Stimulated activated CD8-positive, alpha-beta memory T cell treated with anti-CD3 and anti-CD28 coated beads, Interleukin-12 subunit alpha, Interleukin-12 subunit beta, amount 100 ng/mL, for 1 hour (primary cell): Measurements from ENCODE around the gene LFNG.

Experiments
- DNase-seq: peaks from one replicate; pipeline ENCODE4 v3.0.0-alpha.2; 2020; ENCODE audit warnings: low read depth

LFNG gene

DNA sequence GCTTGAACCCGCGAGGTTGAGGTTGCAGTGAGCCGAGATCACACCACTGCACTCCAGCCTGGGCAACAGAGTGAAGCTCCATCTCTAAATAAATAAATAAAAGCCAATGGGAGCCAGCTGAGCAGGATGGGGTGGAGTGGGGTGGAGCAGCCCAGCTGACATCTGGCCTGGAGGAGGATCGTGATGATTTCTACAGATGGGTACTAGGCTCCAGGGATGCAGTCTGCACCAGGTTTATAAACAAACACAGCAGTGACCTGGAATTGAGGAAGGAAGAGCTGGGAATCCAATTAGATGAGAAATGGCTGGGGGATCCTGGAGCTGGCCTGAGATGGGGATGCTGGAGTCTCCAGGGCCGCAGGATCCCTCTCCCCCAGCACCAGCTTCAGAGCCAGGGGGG lies 36.1 kb upstream of the LFNG start:
- DNase-seq, result no peak

DNA sequence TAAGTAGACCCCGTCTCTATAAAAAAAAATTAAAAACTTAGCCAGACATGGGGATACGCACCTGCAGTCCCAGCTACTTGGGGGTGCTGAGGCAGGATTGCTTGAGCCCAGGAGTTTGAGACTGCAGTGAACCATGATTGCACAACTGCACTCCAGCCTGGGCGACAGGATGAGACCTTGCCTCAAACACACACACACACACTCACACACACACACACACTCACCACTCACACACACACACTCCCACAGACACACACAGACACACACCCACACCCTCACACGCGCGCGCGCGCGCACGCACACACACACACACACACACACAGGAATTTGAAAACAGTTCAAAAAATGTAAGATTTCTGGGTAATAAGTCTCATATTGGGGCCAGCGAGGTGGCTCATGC lies 34.7 kb upstream of the LFNG start:
- no peak for DNase-seq

DNA sequence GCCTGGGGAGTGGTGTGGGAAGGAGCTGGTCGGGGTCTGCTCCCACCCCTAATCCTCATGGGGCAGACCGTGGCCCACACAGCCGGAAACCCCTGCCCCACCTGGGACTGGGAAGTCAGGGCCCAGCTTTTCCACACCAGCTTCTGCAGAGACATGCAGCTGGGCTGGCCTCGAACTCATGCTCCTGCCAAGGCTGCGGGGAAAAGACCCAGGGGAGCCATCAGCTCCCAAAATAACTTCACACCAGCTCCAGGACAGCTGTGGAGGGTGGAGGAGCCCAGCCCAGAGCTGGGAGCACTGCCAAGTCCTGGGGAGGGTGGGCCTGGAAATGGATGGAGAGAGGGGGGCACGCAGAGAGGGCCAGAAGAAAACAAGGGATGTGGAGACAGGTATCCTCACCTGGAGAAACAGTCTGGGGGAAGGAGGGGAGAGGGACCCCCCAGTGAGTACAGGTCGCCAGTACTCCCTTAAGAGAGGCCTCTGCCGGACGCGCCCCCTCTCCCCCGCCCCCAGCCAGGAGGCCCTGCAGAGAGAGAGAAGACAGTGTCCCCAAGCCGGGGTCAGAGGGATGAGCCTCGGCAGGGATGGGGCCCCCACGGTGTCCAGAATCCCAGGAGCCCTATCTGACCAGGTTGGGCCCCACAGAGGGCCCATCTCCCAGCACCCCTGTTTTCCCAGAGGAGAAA lies 31.8 kb upstream of the LFNG start:
- DNase-seq, result no peak

DNA sequence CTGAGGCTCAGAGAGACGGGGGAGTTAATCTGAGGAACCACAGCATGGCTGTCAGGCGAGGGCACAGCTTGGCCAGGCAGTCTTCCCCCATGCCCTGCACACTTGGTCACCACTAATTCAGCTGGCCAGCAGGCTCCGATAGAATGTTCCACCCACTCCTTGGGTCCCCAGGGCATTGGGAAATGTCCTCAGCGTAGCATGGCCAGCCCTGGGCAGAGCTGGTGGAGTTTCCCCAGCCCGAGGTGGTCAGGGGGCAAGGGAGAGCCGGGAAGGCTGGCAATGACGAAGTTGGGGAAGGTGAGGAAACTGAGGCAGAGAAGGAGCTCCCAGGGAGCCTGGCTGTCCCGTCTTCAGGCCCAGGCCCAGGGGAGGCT lies 31.3 kb upstream of the LFNG start:
- no peak for DNase-seq

DNA sequence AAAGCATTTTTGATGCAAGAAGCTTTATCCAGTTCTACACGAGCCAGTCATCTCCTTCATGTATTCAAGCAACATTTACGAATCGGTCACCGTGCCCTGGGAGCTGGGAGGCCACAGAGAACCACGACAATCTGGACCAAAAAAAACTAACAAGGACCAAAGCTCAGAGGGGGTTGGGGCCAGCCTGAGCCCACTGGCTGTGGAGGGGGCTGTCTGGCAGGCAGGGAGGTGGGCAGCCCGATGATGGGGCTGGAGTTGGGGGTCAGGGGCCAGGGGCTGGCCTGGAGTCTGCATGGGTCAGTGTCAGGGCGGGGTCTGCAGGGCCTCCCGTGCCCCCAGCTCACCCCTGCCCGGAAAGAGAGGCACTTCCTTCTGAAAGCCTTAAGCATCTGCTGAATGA lies 30.9 kb upstream of the LFNG start:
- DNase-seq, result no peak

DNA sequence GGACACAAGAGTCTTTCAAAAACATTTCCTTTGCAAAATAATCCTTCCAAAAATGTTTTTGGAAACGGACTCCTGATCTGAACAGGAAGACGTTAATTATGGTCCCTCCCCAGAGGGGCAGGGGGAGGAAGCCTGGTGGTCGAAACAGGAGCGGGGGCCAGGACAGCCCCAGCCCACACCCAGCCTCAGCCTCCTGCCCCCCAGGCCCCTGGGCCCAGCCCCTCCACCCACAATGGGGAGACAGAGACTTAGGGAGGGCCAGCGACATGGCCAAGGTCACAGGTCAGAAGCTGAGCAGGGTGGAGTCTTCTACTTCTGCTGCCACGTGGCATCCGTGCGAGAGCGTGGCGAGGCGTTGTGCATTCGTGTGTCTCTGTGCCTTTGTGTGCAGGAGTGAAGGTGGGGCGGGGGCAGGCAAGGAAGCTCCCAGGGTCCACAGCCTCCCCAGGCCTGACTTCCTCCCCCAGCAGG lies 29.4 kb upstream of the LFNG start:
- DNase-seq, result no peak

DNA sequence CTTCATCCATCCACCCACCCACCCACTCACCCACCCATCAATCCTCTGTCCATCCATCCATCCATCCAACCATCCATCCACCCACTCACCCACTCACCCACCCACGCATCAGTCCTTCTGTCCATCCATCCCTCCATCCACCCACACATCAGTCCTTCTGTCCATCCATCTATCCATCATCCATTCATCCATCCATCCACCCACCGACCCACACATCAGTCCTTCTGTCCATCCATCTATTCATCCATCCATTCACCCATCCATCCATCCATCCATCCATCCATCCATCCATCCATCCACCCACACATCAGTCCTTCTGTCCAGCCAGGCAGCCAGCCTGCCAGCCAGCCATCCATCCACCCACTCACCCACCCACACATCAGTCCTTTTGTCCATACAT lies 27.5 kb upstream of the LFNG start:
- DNase-seq, result no peak

DNA sequence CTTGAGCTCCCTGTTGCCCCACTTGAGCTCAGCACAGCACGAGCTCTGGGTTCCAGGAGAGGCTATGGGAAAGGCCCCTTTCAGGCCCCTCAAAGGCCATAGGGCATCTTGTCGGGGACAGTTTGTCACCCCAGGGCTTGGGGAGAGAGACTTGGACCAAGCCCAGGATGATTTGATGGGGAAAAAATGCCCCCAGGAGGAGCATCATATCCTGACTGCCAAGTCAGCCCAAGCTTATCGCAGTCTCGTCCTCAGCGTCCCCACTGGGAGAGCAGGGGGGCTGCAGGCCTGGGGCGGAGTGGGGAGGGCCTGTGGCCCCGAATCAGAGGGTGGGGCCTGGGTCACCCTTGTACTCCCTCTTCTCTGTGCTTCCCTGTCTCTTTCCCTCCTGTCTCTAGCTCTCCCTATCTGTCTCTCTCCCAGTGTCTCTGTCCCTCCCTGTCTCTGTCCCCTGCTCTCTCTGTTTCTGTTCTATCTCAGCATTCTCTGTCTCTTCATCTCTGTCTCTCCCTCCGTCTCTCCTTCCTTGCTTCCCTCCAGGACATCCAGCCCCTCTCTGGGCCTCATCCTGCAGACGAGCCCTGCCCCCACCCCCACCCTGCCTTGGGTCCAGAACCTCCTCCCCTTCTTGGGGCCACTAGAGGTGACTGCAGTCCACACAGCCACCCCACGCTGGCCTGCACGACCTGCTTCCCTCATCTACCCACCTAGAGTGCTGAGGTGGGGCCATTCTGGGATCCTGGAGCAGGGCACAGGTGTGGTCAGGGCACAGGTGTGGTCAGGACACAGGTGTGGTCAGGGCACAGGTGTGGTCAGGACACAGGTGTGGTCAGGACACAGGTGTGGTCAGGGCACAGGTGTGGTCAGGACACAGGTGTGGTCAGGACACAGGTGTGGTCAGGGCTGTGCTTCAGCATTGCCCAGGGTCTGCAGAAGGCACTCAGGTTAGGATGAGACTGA lies 26.1 kb upstream of the LFNG start:
- DNase-seq, result no peak

DNA sequence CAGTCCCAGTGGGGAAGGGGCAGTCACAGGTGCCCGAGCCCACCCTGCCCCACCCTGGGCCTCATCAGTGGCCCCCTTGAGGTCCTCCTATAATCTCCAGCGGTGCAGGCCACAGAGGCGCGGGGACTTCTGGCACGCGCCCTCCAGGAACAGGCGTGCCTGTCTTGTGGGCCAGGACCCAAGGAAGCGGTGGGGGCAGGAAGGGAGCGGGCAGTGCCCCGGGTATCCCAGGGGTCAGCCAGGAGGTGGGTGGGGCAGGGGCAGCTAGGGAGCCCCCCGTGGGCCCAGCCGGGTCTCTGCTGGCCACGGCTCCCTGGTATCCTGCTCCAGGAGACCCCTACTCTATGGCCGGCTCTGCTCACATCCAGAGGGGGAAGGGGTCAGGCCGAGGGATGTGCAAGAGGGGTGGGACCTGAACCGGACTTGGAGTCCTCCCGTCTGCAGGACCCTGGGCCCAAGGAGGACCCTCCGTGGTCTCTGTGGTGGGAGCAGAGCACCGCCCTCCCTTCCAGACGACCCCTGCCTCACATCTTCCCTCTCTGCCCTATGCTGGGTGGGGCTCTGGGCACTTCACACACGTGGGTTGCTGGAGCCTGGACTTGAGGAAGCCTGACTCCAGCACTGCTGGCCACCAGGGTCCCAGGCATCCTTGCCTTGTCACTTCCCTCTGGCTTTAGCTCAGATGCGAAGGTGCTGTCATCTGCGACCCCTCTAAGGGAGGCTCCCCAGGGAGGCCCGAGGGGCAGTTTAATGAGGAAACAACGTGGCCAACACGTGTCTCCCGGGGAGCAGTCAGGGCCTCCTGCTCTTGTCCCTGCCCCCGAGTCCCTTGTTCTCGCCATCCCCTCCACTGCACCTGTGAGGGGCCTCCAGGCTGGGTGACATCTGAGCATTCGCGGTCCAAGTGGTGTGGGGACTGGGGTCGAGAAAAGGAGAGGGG lies 25.1 kb upstream of the LFNG start:
- no peak for DNase-seq

DNA sequence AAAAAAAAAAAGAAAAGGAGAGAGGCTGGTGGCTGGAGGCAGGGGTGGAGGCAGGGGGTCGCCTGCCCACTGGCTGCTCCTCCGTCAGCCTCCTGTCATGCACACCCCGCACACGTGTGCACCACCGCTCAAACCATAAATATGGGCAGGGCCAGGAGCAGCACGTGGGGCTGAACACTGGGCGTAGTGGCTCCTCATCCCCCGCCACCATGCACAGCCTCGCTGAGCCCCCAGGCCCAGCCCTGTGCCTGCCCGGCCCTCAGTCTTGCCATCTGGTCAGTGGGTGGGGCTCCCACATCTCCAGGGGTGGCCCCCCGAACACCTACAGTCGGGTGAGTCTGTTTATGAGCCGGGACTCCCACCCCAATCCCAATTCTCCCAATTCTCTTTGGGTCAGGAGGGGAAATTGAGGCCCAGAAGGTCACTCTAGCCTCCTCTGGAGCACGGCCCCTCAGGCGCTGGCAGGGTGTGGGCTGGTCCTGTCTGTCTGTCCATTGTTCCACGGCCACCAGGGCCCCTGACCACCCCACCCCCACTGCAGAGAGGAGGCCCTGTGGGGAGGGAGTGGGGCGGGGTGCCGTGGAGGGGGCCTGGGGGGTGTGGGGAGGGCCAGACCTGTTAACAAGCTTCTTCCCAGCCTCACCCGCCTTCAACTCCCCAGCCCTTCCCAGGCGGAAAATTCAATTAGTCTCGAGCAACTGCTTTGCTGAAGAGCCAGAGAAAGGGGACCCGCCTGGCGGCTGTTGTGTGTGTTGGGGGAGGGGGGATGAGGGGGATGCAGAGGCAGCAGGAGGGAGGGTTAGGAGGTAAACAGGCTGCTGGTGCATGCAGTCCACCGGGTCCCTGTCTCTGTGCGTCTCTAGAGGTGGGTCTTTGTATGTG lies 23.9 kb upstream of the LFNG start:
- DNase-seq, result no peak

DNA sequence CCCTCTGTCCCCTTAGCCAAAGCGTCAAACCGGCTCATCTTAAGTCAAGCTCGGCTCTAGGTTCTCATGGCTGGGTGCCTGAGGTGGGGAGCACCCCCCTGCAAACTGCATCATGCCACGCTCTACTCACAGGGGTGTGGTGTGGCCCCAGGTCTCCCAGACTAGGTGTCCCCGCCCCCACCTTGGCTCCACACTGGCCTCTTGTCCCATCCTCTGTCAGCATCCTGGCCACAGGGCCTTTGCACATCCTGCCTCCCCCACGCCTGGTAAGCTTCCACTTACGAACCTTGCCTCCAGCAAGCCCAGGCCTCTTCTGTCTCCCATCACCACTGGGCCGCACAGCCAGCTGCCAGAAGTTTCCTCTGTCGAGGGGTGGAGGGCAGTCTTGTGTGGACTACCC lies 23.2 kb upstream of the LFNG start:
- no peak for DNase-seq

DNA sequence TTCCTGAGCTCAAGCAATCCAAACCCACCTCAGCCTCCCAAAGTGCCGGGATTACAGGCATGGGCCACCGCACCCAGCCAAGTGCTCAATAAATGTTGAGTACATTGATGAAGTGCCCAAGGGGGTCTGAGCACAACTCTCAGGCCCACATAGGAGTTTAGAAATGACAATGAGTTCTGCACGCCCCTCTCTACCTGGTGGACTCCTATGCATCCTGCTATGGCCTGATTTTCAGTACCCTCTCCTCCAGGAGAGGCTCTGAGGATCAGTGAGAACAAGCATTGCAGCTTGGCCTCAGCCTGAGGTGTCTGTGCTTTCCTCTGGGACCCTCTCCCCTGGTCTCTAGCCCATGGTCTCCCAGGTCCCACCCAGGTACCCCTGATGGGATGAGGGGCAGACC lies 22.5 kb upstream of the LFNG start:
- DNase-seq, result no peak

DNA sequence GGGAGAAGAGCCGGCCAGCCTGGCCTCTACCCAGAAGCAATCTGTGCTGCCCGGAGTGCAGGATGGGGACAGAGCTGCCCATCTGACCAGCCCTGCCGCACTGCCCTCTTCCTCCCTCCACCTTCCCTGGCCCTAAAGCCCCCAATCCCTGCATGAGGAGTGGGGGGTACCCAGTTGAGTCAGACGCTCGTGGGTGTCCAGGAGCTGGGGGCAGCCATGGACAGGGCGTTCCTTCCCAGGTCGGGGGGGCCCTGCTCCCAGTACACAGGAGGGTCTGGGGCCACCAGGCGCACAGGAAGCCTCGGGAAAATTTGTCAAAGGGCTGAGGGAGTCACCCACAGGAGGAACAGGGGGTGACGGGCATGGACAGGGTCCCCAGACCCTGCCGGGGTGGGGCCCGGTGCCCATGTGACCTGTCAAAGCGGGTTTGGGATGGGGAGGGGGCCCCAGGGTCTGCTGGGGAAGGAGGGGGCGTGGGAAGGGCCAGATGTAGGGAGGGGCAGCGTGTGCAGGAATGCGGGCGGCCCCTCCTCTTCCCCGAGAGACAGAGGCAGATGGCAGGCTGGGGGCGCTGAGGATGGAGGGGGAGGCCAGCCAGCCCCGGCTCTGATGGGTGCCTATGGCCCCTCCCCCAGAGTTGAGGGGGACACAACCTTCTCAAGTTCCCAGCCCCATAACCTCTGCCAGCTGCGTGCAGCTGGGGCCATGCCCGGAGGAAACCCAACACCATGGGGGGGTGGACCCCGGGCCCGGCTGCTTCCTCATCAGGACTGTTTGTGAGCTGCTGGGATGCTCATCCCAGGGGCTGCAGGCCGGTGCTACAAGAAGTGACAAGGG lies 21.9 kb upstream of the LFNG start:
- no peak for DNase-seq

DNA sequence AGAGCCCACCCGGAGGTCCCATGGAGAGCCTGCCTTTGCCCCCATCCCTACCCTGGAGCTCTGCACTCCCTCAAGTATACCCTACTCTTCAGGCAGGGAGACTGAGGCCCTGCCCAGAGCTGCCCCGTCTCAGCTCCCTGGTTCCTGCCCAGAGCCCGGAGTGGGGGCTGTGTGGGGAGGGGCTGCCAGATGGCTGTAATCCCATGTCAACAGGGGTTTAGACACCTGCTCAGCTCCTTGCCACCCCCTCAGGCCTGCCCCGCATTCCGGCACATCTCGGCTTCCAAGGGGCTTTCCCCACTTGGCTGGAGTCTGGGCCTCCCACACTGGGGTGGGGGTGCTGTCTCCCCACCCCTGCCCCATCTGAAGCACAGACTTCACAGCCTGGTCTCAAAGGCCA lies 20.9 kb upstream of the LFNG start:
- DNase-seq, result no peak

DNA sequence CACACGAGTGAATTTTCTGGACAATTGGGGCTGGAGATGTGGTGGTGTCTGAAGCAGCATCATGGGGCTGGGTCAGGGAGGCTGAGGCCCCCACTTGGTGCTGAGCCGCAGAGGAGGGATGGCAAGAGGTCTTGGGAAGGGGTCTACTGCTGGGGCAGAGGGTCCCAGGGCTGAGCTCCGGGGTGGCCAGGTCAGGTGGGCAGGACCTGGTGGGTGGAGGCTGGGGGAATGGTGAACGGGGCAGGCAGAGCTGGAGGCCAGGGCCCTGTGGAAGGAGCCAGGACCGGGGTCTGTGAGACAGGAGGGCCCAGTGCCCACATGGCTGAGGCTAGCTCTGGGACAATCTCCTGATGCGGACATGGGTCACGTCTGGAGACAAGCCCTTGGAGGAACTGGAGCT lies 20.4 kb upstream of the LFNG start:
- DNase-seq, result no peak

DNA sequence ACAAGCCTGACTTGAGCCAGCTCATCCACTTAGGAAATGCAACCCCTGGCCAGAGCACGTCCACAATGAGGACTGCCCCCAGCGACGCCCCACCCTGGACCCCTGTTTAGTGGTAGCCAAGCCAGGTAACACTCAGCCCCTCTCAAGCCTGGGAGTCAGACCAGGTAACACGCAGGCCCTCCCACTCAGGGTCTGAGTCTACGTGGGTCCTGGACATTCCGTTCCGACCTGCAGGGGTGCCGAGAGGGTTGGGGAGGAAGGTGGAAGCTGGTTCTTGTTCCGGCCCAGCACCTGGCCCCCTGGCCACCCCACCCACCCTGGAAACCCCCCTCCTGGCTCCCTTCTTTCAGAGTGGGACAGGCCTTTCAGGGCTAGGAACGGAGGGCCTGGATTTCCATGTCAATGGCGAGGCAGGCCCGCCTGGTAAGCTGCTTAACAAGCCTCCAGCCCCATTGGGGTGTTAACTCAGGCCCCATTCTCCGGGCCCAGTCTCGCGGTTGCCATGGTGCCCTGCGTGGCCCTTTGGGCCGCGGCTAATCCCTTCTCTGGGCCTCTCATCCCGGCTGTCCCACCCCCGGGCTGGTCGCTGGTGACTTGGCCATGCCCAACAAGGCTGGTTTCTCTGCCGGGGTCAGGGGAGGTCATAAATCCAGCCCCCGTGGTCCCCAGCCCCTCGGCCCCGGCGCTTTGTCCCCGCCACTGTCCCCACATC lies 19.7 kb upstream of the LFNG start:
- DNase-seq, result no peak

DNA sequence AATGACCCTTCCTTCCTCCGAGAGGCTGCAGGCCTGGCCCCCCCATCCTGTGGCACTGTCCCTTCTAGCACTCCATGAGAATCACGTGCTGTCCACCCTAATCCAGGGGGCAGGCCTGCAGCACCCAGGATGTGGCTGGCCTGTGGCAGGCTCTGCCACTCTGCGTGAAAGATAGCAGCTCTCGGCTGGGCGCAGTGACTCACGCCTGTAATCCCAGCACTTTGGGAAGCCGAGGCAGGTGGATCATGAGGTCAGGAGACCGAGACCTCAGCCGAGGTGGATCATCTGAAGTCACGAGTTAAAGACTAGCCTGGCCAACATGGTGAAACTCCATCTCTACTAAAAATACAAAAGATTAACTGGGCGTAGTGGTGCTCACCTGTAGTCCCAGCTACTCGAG lies 18.9 kb upstream of the LFNG start:
- DNase-seq, result no peak

DNA sequence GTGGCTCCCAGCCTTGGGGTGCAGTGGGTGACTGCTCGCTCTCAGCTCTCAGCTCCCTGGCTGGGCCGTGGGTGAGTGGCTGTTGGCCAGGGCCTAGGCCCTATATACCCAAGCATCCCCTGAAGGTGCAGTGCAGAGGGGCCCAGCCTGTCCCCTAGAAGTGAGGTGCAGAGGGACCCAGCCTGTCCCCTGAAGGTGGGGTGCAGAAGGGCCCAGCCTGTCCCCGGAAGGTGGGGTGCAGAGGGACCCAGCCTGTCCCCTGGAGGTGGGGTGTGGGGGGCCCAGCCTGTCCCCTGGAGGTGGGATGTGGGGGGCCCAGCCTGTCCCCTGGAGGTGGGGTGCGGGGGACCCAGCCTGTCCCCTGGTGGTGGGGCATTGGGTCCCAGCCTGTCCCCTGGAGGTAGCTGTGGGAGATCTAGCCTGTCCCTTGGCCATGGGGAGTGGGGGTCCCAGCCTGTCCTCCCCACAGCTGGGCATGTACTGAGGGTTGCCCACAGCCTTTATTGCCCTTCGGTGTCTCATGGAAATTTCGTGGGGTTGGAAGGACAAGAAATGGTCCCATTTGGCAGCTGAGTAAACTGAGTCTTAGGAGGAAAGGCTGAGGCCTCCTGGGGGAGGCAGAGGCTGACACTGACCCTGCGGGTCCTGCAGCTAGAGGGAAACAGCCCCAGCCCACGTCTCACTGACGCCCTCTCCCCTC lies 17.5 kb upstream of the LFNG start:
- DNase-seq, result no peak

DNA sequence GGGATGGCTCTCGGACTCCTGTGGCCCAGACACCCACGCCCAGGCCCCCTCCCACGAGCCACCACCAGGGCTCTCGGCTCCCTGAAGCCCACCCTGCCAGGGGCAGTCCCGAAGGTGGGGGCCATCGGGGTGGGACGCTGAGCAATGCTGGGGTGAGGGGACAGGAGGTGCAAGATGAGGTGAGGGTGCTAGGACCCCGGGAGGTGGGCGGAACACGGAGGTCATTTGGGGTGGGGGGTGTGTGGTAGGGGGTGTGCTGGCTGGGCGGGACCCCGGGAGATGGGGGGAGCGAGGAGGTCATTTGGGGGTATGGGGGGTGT lies 17.0 kb upstream of the LFNG start:
- DNase-seq, result no peak
